MCF 10A (cell line): ENCODE data around the gene AOX1. TPM values are rescaled to one million over a fixed set of nuclear protein-coding genes. Genes with fewer than 3 reads are reported as not detected.

Experiments
- BruUV-seq: library from RNA; stranded (reverse); fragments of 400-500 nt; replicated peaks from 2 replicates; lab custom pipeline; 2021; lab: Mats Ljungman, UMichigan
- CTCF ChIA-PET: fragments of 300-600 bp; sonication (Branson Sonifier 250); formaldehyde crosslinking; extraction: SDS; loops from one replicate; lab custom pipeline; 2021; ENCODE audit warnings: antibody characterized with exemption, inconsistent platforms; lab: Yijun Ruan, JAX
- POLR2A ChIA-PET: fragments of 300-600, 350-650 bp; sonication (Branson Sonifier 250); formaldehyde crosslinking; extraction: SDS; loops from one replicate; lab custom pipeline; 2020; ENCODE audit warnings: antibody characterized with exemption, inconsistent platforms; lab: Yijun Ruan, JAX
- DNase-seq: peaks from one replicate; pipeline ENCODE4 v3.0.0-alpha.2; 2018; ENCODE audit not compliant: unreplicated experiment
- H3K27ac Mint-ChIP-seq: one replicate; pipeline ENCODE4 v1.8.0; 2022; ENCODE audit warnings: mild to moderate bottlenecking, low read depth, mixed read lengths; ENCODE audit not compliant: unreplicated experiment
- H3K27me3 Mint-ChIP-seq: one replicate; pipeline ENCODE4 v1.8.0; 2022; ENCODE audit warnings: mixed read lengths; ENCODE audit not compliant: insufficient read depth, unreplicated experiment
- H3K36me3 Mint-ChIP-seq: one replicate; pipeline ENCODE4 v1.8.0; 2022; ENCODE audit warnings: mild to moderate bottlenecking, moderate library complexity, mixed read lengths; ENCODE audit not compliant: insufficient read depth, unreplicated experiment
- H3K4me1 Mint-ChIP-seq: one replicate; pipeline ENCODE4 v1.8.0; 2022; ENCODE audit warnings: mixed read lengths; ENCODE audit not compliant: insufficient read depth, unreplicated experiment
- H3K4me3 Mint-ChIP-seq: one replicate; pipeline ENCODE4 v1.8.0; 2022; ENCODE audit warnings: mild to moderate bottlenecking, moderate library complexity, mixed read lengths; ENCODE audit not compliant: unreplicated experiment
- H3K9me3 Mint-ChIP-seq: one replicate; pipeline ENCODE4 v1.8.0; 2022; ENCODE audit warnings: mixed read lengths; ENCODE audit not compliant: unreplicated experiment
- CTCF ChIP-seq: fragments of 200-600 bp; IDR thresholded peaks from one replicate; pipeline ENCODE4 v1.8.0; 2022; ENCODE audit warnings: antibody characterized with exemption, mild to moderate bottlenecking; ENCODE audit not compliant: unreplicated experiment
- intact Hi-C: fragments of 100-400 bp; cut with micrococcal nuclease; formaldehyde crosslinking; loops from 2 replicates; pipeline ENCODE4 v1.14.1; 2022
- total RNA-seq: library from RNA; stranded (reverse); gene quantifications from 2 replicates; pipeline ENCODE4 v1.2.3, GENCODE V29; 2022

AOX1 gene
- total RNA-seq, 1 experiment from 2014 or later = 54.0 TPM

GRCh38 chr2:200614249-200614648 lies 28.4 kb downstream of the AOX1 start:
- DNase-seq = no peak
- CTCF ChIA-PET = interaction anchor here (0.6 to 6.5 kb wide), 7 partner anchors 12 to 641 kb away, joined by 3 to 48 read pairs (median 4); no protein-coding TSS in a partner anchor
- H3K27ac Mint-ChIP-seq = peak overlapping the region; percentile 61
- H3K9me3 Mint-ChIP-seq = no peaks in the 10 kb centered on the region
- no peaks in the 10 kb centered on the region for H3K27me3 Mint-ChIP-seq
- H3K4me1 Mint-ChIP-seq = peaks cover 40% of the 10 kb centered on the region
- intact Hi-C loops = no loop called here
- BruUV-seq = no TSS peak
- peaks cover 21% of the 10 kb centered on the region for H3K36me3 Mint-ChIP-seq
- TF ChIP-seq CTCF = no peak
- POLR2A ChIA-PET = interaction anchor here (0.8 to 4.6 kb wide), 5 partner anchors 12 to 250 kb away, joined by 3 to 32 read pairs (median 3); no protein-coding TSS in a partner anchor
- no peak overlapping the region for H3K4me3 Mint-ChIP-seq

GRCh38 chr2:200615247-200615646 lies 29.4 kb downstream of the AOX1 start:
- H3K4me3 Mint-ChIP-seq = no peak overlapping the region
- ChIA-PET CTCF (interaction anchor here (0.5 to 6.5 kb wide), 8 partner anchors 11 to 97 kb away, joined by 3 to 48 read pairs (median 4); no protein-coding TSS in a partner anchor), POLR2A (interaction anchor here (0.9 to 4.6 kb wide), 5 partner anchors 11 to 249 kb away, joined by 3 to 32 read pairs (median 4); no protein-coding TSS in a partner anchor)
- DNase-seq = peak; percentile 80
- peak overlapping the region; percentile 61 for H3K27ac Mint-ChIP-seq
- intact Hi-C loops = loop anchor here (5.0 kb wide), 1 partner anchor 57 kb away; no protein-coding TSS in a partner anchor
- BruUV-seq = no TSS peak
- H3K9me3 Mint-ChIP-seq = no peaks in the 10 kb centered on the region
- TF ChIP-seq CTCF = no peak
- no peaks in the 10 kb centered on the region for H3K27me3 Mint-ChIP-seq
- H3K36me3 Mint-ChIP-seq = peaks cover 21% of the 10 kb centered on the region
- peaks cover 40% of the 10 kb centered on the region for H3K4me1 Mint-ChIP-seq

DNA sequence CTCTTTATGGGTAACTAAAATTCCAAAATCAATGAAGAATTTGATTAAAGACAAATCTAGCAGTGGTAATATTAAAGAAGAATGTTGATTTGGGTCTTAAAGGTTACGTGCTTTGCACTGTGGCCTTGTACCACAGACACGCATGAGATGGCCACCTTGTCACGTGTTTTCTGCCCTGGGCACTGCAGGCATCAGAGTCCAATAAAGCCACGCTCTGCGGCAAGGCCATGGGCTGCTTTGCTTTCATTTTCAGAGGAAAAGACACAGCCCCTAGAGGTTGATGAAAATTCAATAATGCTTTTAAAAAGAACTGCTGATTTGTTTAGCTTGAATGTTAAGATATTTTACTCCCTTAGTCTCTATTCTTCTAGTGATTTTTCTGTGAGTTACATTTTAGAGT lies 30.4 kb downstream of the AOX1 start:
- H3K4me1 Mint-ChIP-seq = peaks cover 40% of the 10 kb centered on the region
- ChIA-PET CTCF (interaction anchor here (0.6 to 6.5 kb wide), 8 partner anchors 8 to 88 kb away, joined by 3 to 48 read pairs (median 8); no protein-coding TSS in a partner anchor), POLR2A (interaction anchor here (0.7 to 4.6 kb wide), 5 partner anchors 11 to 87 kb away, joined by 3 to 32 read pairs (median 5); no protein-coding TSS in a partner anchor)
- intact Hi-C loops = loop anchor here (5.0 kb wide), 1 partner anchor 56 kb away; no protein-coding TSS in a partner anchor
- no peak for TF ChIP-seq CTCF
- no peak overlapping the region for H3K27ac Mint-ChIP-seq
- no peak overlapping the region for H3K4me3 Mint-ChIP-seq
- DNase-seq = no peak
- H3K27me3 Mint-ChIP-seq = no peaks in the 10 kb centered on the region
- no peaks in the 10 kb centered on the region for H3K9me3 Mint-ChIP-seq
- peaks cover 21% of the 10 kb centered on the region for H3K36me3 Mint-ChIP-seq
- BruUV-seq = no TSS peak

DNA sequence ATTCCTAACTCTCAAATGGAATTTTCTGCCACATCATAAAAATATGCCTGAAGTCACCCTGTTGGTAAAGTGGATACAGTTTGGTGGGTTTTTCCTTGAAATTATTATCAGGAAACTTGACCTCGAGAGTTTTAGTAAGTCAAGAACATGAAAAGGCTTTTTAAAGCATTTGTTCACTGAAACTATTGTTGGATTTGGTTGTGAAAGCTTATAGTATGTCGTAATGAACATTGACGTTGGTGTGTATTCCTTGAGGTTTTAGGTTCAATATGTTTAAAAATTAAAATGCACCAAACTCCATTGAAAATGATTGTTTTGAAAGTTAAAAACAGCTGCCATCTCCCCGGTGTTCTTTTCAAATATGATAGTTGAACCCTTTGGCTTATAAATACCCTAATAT lies 30.8 kb downstream of the AOX1 start:
- Mint-ChIP-seq H3K4me1 (peaks cover 40% of the 10 kb centered on the region), H3K27ac (no peak overlapping the region), H3K4me3 (no peak overlapping the region), H3K9me3 (no peaks in the 10 kb centered on the region), H3K36me3 (peaks cover 21% of the 10 kb centered on the region), H3K27me3 (no peaks in the 10 kb centered on the region)
- POLR2A ChIA-PET = interaction anchor here (0.6 to 4.6 kb wide), 6 partner anchors 10 to 86 kb away, joined by 3 to 32 read pairs (median 4); no protein-coding TSS in a partner anchor
- CTCF ChIA-PET = interaction anchor here (0.7 to 6.5 kb wide), 6 partner anchors 8 to 87 kb away, joined by 3 to 48 read pairs (median 9); no protein-coding TSS in a partner anchor
- DNase-seq = no peak
- intact Hi-C loops = loop anchor here (5.0 kb wide), 1 partner anchor 56 kb away; no protein-coding TSS in a partner anchor
- no TSS peak for BruUV-seq
- no peak for TF ChIP-seq CTCF
